Measurements from ENCODE around the gene ERP29. TPM values are rescaled to one million over a fixed set of nuclear protein-coding genes. Genes with fewer than 3 reads are reported as not detected.

The ERP29 gene
- total RNA-seq, 3 donors from 2014 or later (not counting 1 experiment from before 2014, with no cell fraction given), result 51.6 to 74.9 (median 57.8) TPM

DNA sequence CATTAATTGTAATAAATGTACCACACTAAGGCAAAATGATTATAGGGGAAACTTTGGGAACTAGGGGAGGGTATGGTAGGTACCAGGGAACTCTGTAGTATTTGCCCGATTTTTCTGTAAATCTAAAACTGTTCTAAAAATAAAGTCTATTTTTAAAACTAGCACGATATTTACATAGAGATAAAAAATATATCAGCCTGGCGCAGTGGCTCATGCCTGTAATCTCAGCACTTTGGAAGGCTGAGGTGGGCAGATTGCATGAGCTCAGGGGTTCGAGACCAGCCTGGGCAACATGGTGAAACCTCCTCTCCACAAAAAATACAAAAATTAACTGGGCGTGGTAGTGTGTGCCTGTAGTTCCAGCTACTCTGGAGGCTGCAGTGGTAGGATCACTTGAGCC, 32.6 kb upstream of the ERP29 start:
- intact Hi-C loops (cut with micrococcal nuclease), result no loop called here
- Histone ChIP-seq H3K36me3 (ENCODE audit: control insufficient read depth, insufficient read depth, low read length) (no peaks in the 10 kb centered on the region), H3K27ac (ENCODE audit: low read length) (no peak overlapping the region), H3K4me3 (ENCODE audit: low read length) (no peak overlapping the region), H3K9me3 (ENCODE audit: control insufficient read depth, insufficient read depth, low read length) (no peaks in the 10 kb centered on the region), H3K27me3 (ENCODE audit: control insufficient read depth, insufficient read depth, low read length) (no peaks in the 10 kb centered on the region), H3K4me1 (ENCODE audit: control insufficient read depth, insufficient read depth, low read length) (peaks cover 3% of the 10 kb centered on the region)
- Mint-ChIP-seq H3K27me3 (ENCODE audit: low read depth in 2 of 2) (peaks cover 0 to 3% of the 10 kb centered on the region in 2 donors), H3K27ac (no peak overlapping the region), H3K36me3 (no peaks in the 10 kb centered on the region), H3K9me3 (no peaks in the 10 kb centered on the region), H3K4me1 (peaks cover 0 to 7% of the 10 kb centered on the region in 2 donors), H3K4me3 (no peak overlapping the region)
- 91% methylated on average over 5 of the region's 5 CpGs for WGBS (ENCODE audit: insufficient coverage)
- DNase-seq, result no peak
- no peak for ATAC-seq
- no peak for TF ChIP-seq CTCF (IDR thresholded peaks at IDR 0.05)

GRCh38 chr12:111981987-111982386, 31.2 kb upstream of the ERP29 start:
- peaks cover 0 to 7% of the 10 kb centered on the region in 2 donors for H3K4me1 Mint-ChIP-seq

DNA sequence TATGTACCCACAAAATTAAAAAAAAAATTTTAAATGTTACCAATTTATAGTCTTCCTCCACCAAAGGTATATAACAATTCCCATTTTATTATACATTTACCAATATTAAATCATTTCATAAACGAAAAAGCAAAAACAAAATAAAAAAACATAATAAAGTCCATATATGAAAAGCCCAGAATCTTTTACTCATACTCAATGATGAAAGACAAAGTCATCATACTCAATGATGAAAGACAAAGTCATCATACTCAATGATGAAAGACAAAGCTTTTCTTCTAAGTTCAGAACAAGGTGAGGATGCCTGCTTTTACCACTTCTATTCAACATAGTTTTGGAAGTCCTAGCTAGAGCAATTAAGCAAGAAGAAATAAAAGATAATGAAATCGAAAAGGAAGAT, 28.4 kb upstream of the ERP29 start:
- Mint-ChIP-seq H3K4me3 (no peak overlapping the region), H3K27ac (no peak overlapping the region), H3K27me3 (ENCODE audit: low read depth in 2 of 2) (peaks cover 0 to 3% of the 10 kb centered on the region in 2 donors), H3K9me3 (no peaks in the 10 kb centered on the region), H3K36me3 (no peaks in the 10 kb centered on the region), H3K4me1 (no peaks in the 10 kb centered on the region)
- Histone ChIP-seq H3K27ac (ENCODE audit: low read length) (no peak overlapping the region), H3K4me3 (ENCODE audit: low read length) (no peak overlapping the region), H3K36me3 (ENCODE audit: control insufficient read depth, insufficient read depth, low read length) (no peaks in the 10 kb centered on the region), H3K4me1 (ENCODE audit: control insufficient read depth, insufficient read depth, low read length) (no peaks in the 10 kb centered on the region), H3K9me3 (ENCODE audit: control insufficient read depth, insufficient read depth, low read length) (no peaks in the 10 kb centered on the region), H3K27me3 (ENCODE audit: control insufficient read depth, insufficient read depth, low read length) (no peaks in the 10 kb centered on the region)
- DNase-seq (no peak), ATAC-seq (no peak)
- no peak for TF ChIP-seq CTCF (IDR thresholded peaks at IDR 0.05)
- WGBS (ENCODE audit: insufficient coverage), result 100% methylated on average over 1 of the region's 2 CpGs
- intact Hi-C loops (cut with micrococcal nuclease), result no loop called here

More at GRCh38 chr12:111981987-111982386, 31.2 kb upstream of the ERP29 start:
- H3K27ac Mint-ChIP-seq, result no peak overlapping the region
- intact Hi-C loops (cut with micrococcal nuclease), result no loop called here
- no peaks in the 10 kb centered on the region for H3K36me3 ChIP-seq (ENCODE audit: control insufficient read depth, insufficient read depth, low read length)
- H3K9me3 ChIP-seq (ENCODE audit: control insufficient read depth, insufficient read depth, low read length), result no peaks in the 10 kb centered on the region
- 97% methylated on average over 2 of the region's 2 CpGs for WGBS (ENCODE audit: insufficient coverage)
- H3K9me3 Mint-ChIP-seq, result no peaks in the 10 kb centered on the region
- H3K27me3 Mint-ChIP-seq (ENCODE audit: low read depth in 2 of 2), result peaks cover 0 to 3% of the 10 kb centered on the region in 2 donors
- no peaks in the 10 kb centered on the region for H3K36me3 Mint-ChIP-seq
- H3K4me3 ChIP-seq (ENCODE audit: low read length), result no peak overlapping the region
- ATAC-seq (no peak), DNase-seq (no peak)
- no peaks in the 10 kb centered on the region for H3K27me3 ChIP-seq (ENCODE audit: control insufficient read depth, insufficient read depth, low read length)
- no peak for TF ChIP-seq CTCF (IDR thresholded peaks at IDR 0.05)
- peaks cover 3% of the 10 kb centered on the region for H3K4me1 ChIP-seq (ENCODE audit: control insufficient read depth, insufficient read depth, low read length)
- no peak overlapping the region for H3K4me3 Mint-ChIP-seq
- no peak overlapping the region for H3K27ac ChIP-seq (ENCODE audit: low read length)

DNA sequence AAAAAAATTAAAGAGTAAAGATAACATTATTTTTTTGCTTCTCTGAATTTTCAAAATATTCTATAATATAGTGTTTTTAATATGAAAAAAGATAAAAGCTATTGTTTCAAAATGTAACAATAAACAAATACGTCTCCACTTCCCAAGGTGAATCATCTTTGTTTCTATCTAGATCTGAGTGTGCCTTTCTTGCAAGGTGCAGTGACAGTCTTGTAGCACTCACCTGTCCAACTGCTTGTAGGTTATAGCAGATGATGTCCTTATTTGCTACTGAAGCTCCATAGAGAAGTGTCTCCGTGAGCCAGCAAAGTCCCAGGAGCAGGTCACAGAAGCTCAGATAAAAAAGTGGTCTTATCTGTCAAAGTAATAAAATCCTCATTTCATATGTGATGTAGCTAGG, 21.7 kb upstream of the ERP29 start:
- H3K36me3 Mint-ChIP-seq, result no peaks in the 10 kb centered on the region
- no peak overlapping the region for H3K4me3 ChIP-seq (ENCODE audit: low read length)
- intact Hi-C loops (cut with micrococcal nuclease), result no loop called here
- H3K9me3 ChIP-seq (ENCODE audit: control insufficient read depth, insufficient read depth, low read length), result no peaks in the 10 kb centered on the region
- no peaks in the 10 kb centered on the region for H3K27me3 ChIP-seq (ENCODE audit: control insufficient read depth, insufficient read depth, low read length)
- no peak for DNase-seq
- TF ChIP-seq CTCF (IDR thresholded peaks at IDR 0.05), result no peak
- no peaks in the 10 kb centered on the region for H3K9me3 Mint-ChIP-seq
- peaks cover 32% of the 10 kb centered on the region for H3K4me1 ChIP-seq (ENCODE audit: control insufficient read depth, insufficient read depth, low read length)
- H3K4me1 Mint-ChIP-seq, result peaks cover 31 to 37% of the 10 kb centered on the region in 2 donors
- H3K27me3 Mint-ChIP-seq (ENCODE audit: low read depth in 2 of 2), result no peaks in the 10 kb centered on the region
- WGBS (ENCODE audit: insufficient coverage), result 100% methylated on average over 1 of the region's 2 CpGs
- peak overlapping the region; percentile 10 for H3K4me3 Mint-ChIP-seq
- no peaks in the 10 kb centered on the region for H3K36me3 ChIP-seq (ENCODE audit: control insufficient read depth, insufficient read depth, low read length)
- H3K27ac ChIP-seq (ENCODE audit: low read length), result no peak overlapping the region
- peak overlapping the region in 1 of 2 donors; percentile 44 for H3K27ac Mint-ChIP-seq
- no peak for ATAC-seq

Data from natural killer cell (primary cell).